ENCODE data around the gene TSGA10IP.

- TF ChIP-seq POLR2AphosphoS5 (IDR thresholded peaks at IDR 0.05), result no peak
- TF ChIP-seq CTCF (IDR thresholded peaks at IDR 0.05), result no peak
These were observed 32.4 kb upstream of the TSGA10IP start for GRCh38 chr11:65912845-65913244.
